ENCODE results near the gene KCNMA1.

KCNMA1 gene

DNA sequence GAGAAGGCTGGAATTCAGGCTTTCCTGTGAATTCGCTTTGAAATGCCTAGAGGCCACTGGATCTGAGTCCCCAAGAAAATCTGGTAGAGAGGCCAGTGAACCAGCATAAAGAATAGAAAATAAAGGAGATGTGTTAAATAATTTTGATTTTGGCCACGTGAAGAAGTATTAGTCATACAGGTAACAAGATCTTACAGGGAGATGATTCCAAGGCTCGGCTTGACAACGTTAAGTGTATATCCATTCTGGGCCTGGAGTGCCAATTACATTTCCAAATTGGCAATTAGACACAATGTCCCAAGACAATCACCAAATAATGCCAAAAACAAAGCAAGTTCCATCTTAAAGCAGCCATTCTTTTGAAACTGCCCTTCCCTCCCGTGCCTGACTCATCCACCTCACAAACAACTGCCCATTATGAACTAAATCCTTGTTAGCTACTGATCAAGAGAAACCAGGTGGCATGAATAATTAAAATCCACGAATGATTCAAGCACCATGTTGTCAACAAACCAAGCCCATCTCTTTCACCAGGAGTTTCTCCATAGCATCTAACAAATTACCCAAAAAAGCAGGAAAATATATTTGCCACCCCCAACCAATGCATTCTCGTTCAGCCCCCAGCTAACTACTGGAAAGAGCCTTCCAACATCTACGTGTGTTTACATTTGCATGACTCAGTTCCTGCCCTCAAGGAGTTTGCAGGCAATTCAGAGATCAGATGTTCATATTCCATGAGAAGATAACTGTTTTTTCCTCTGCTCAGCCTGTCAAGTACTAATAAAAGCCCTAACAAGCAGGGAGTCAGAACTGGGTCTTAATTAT is 8.5 kb downstream of the KCNMA1 start:
- no peaks in the 10 kb centered on the region for H3K9me3 Mint-ChIP-seq
- no peak for ATAC-seq
- no peaks in the 10 kb centered on the region for H3K36me3 Mint-ChIP-seq
- peaks cover 19% of the 10 kb centered on the region for H3K4me1 Mint-ChIP-seq
- peaks cover 15% of the 10 kb centered on the region for H3K27me3 Mint-ChIP-seq
- no peak overlapping the region for H3K4me3 Mint-ChIP-seq
- no peak overlapping the region for H3K27ac Mint-ChIP-seq

DNA sequence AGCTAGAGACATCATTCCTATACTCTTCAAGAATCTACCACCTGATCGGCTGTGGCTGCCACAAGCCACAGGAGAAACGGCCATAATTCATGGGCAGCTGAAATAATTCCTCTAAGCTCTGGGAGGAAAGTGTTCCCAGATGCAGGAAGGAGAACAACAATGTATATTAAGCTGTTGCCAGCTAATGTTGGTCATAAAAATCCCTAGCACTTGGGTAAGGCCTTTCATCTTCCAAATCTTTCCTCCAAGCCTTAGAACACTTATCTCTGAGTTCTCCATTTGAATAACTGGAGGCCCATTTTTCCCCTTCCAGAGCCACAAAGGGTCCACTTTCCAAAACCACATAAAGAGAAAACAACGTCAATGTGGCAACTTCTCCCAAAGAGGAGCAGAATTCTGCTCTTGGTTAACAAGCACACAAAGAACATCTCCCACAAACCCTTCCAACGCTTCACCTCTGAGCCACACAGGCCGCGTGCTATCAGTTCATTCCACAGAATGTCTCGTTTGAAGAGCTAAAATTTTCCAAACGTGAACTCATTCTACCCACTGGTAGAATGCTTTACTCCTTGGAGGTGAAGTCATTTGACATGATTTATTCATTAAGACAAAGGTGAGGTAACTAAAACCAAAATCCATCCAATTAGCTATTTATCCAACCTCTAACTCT is 11.2 kb downstream of the KCNMA1 start:
- no peak overlapping the region for H3K27ac Mint-ChIP-seq
- H3K27me3 Mint-ChIP-seq: no peaks in the 10 kb centered on the region
- ATAC-seq: no peak
- H3K9me3 Mint-ChIP-seq: no peaks in the 10 kb centered on the region
- no peaks in the 10 kb centered on the region for H3K36me3 Mint-ChIP-seq
- no peak overlapping the region for H3K4me3 Mint-ChIP-seq
- peaks cover 37% of the 10 kb centered on the region for H3K4me1 Mint-ChIP-seq

DNA sequence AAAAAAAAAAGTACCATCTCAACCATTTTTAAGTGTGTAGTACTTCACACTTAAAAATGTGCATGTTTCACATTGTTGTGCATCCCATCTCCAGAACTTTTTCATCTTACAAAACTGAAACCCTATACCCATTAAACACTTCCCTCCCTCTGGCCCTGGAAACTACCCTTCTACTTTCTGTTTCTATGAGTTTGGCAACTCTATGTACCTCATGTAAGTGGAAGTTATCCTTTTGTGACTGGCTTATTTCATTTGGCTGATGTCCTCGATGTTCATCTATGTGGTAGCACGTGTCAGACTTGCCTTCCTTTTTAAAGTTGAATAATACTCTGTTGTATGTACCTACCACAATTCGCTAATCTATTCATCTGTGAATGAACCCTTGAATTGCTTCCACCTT is 12.2 kb downstream of the KCNMA1 start:
- no peak for ATAC-seq
- peaks cover 37% of the 10 kb centered on the region for H3K4me1 Mint-ChIP-seq
- no peaks in the 10 kb centered on the region for H3K9me3 Mint-ChIP-seq
- H3K4me3 Mint-ChIP-seq: no peak overlapping the region
- no peaks in the 10 kb centered on the region for H3K27me3 Mint-ChIP-seq
- H3K27ac Mint-ChIP-seq: no peak overlapping the region
- H3K36me3 Mint-ChIP-seq: no peaks in the 10 kb centered on the region

DNA sequence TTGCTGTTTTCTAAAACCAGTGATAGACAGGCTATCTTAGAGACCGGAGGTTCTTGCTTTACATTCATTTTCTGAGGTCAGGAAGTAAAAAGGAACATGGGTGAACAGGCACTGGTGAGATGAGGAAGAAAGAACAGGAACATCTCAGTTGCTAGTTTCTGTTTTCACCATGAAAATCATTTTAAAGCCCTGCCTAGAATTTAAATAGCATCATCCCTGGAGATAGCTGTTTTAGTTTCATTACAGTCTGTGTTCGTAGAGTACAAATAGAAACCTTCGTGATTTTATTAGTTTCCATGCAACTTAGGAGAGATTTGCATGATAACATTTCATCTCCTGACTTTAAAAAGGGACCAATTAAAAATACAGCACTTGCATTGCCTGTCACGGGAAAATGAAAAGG is 14.7 kb downstream of the KCNMA1 start:
- Mint-ChIP-seq H3K36me3 (no peaks in the 10 kb centered on the region), H3K9me3 (no peaks in the 10 kb centered on the region), H3K27ac (peak overlapping the region; percentile 58), H3K4me1 (peaks cover 42% of the 10 kb centered on the region), H3K27me3 (no peaks in the 10 kb centered on the region), H3K4me3 (peak overlapping the region; percentile 49)
- peak; percentile 76 for ATAC-seq

- Mint-ChIP-seq H3K4me1 (peaks cover 36% of the 10 kb centered on the region), H3K4me3 (no peak overlapping the region), H3K9me3 (no peaks in the 10 kb centered on the region), H3K27me3 (no peaks in the 10 kb centered on the region), H3K36me3 (no peaks in the 10 kb centered on the region), H3K27ac (no peak overlapping the region)
- ATAC-seq: no peak
Measured at GRCh38 chr10:77620731-77621130, 16.9 kb downstream of the KCNMA1 start.

GRCh38 chr10:77619964-77620703 is 17.5 kb downstream of the KCNMA1 start:
- no peaks in the 10 kb centered on the region for H3K9me3 Mint-ChIP-seq
- peaks cover 30% of the 10 kb centered on the region for H3K4me1 Mint-ChIP-seq
- H3K27ac Mint-ChIP-seq: no peak overlapping the region
- no peaks in the 10 kb centered on the region for H3K27me3 Mint-ChIP-seq
- no peak overlapping the region for H3K4me3 Mint-ChIP-seq
- no peak for ATAC-seq
- no peaks in the 10 kb centered on the region for H3K36me3 Mint-ChIP-seq

DNA sequence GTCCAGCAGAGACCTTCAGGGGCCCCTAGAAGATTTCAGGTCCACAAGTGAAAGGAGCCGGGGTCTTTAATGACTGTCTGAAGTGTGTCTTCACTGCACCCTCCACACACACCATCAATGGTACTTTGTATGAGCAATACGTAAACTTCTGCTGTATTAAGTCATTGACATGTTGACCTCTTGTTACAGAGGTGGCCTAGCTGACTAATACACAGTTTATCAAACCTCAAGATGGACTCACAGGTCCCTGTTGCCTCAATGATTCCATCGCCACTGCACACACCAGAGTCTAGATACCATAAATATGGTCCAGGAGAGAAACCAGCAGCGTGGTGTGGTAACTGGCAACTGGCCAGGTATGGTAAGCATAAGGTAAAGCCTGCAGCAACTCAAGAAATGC is 19.5 kb downstream of the KCNMA1 start:
- H3K27ac Mint-ChIP-seq: no peak overlapping the region
- no peaks in the 10 kb centered on the region for H3K36me3 Mint-ChIP-seq
- H3K4me1 Mint-ChIP-seq: peaks cover 19% of the 10 kb centered on the region
- no peaks in the 10 kb centered on the region for H3K27me3 Mint-ChIP-seq
- H3K9me3 Mint-ChIP-seq: no peaks in the 10 kb centered on the region
- ATAC-seq: no peak
- no peak overlapping the region for H3K4me3 Mint-ChIP-seq

DNA sequence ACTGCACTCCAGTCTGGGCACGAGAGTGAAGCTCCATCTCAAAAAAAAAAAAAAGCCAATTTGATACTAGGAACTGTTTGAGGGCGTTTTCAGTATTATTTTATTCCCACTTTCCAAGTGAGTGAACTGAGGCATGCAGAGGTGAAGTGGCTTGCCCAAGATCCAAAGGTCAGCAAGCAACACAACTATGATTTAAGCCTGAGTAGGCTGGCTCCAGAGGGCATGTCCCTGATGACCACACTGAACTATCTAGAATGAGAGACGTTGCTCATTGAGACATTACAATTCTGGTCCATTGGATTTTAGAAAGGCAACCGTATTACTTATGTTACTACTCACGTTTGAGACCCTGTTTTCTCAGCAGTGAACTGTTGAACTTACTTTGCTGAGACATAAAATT is 20.8 kb downstream of the KCNMA1 start:
- Mint-ChIP-seq H3K27ac (no peak overlapping the region), H3K4me3 (no peak overlapping the region), H3K36me3 (no peaks in the 10 kb centered on the region), H3K9me3 (no peaks in the 10 kb centered on the region), H3K4me1 (peaks cover 6% of the 10 kb centered on the region), H3K27me3 (no peaks in the 10 kb centered on the region)
- no peak for ATAC-seq

GRCh38 chr10:77614778-77615625 is 22.6 kb downstream of the KCNMA1 start:
- Mint-ChIP-seq H3K36me3 (no peaks in the 10 kb centered on the region), H3K4me3 (no peak overlapping the region), H3K27ac (no peak overlapping the region), H3K4me1 (peaks cover 6% of the 10 kb centered on the region), H3K27me3 (no peaks in the 10 kb centered on the region), H3K9me3 (no peaks in the 10 kb centered on the region)
- no peak for ATAC-seq

- no peak for ATAC-seq
- H3K4me3 Mint-ChIP-seq: no peak overlapping the region
- H3K27me3 Mint-ChIP-seq: no peaks in the 10 kb centered on the region
- no peaks in the 10 kb centered on the region for H3K36me3 Mint-ChIP-seq
- H3K27ac Mint-ChIP-seq: no peak overlapping the region
- H3K4me1 Mint-ChIP-seq: no peaks in the 10 kb centered on the region
- no peaks in the 10 kb centered on the region for H3K9me3 Mint-ChIP-seq
Measured at GRCh38 chr10:77613476-77614130, 24.0 kb downstream of the KCNMA1 start.

DNA sequence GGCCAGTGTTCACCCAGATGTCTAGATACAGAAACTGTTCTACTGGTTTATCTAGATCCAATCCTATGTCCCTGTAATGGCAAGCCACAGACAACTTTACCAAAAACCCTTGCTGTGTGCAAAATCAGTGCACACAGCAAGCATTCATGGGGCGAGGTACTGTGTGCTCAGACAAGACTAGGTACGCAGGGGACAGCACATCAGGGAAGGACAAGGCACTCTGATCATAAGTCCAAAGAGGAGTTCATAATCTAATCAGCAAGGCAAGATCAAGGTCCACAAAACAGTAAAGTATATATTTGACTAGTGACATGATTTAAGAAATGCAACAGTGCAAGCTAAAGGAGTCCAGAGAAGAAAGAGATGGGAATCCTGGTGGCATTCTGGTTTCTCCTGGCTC is 25.9 kb downstream of the KCNMA1 start:
- no peak overlapping the region for H3K27ac Mint-ChIP-seq
- no peaks in the 10 kb centered on the region for H3K36me3 Mint-ChIP-seq
- no peak overlapping the region for H3K4me3 Mint-ChIP-seq
- ATAC-seq: no peak
- no peaks in the 10 kb centered on the region for H3K9me3 Mint-ChIP-seq
- no peaks in the 10 kb centered on the region for H3K4me1 Mint-ChIP-seq
- no peaks in the 10 kb centered on the region for H3K27me3 Mint-ChIP-seq

GRCh38 chr10:77611221-77611620 is 26.4 kb downstream of the KCNMA1 start:
- Mint-ChIP-seq H3K36me3 (no peaks in the 10 kb centered on the region), H3K9me3 (no peaks in the 10 kb centered on the region), H3K4me3 (no peak overlapping the region), H3K27me3 (no peaks in the 10 kb centered on the region), H3K27ac (no peak overlapping the region), H3K4me1 (no peaks in the 10 kb centered on the region)
- no peak for ATAC-seq

- no peak overlapping the region for H3K27ac Mint-ChIP-seq
- H3K27me3 Mint-ChIP-seq: no peaks in the 10 kb centered on the region
Measured at GRCh38 chr10:77609781-77610272, 27.8 kb downstream of the KCNMA1 start.

DNA sequence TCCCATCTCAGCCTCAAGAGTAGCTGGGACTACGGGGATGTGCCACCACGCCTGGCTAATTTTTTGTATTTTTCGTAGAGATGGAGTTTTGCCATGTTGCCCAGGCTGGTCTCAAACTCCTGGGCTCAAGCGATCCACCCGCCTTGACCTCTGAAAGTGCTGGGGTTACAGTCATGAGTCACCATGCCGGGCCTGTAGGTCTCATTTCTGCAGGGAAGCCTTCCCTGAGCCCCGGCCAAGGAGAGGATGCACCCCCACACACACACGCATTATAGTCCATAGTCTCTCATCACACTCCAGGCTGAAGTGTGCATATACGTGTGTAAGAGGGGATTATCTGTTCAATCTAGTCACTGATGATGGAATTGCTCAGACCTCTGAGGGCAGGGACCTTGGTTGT is 29.3 kb downstream of the KCNMA1 start:
- Mint-ChIP-seq H3K9me3 (no peaks in the 10 kb centered on the region), H3K27me3 (no peaks in the 10 kb centered on the region), H3K27ac (no peak overlapping the region), H3K4me3 (no peak overlapping the region), H3K36me3 (no peaks in the 10 kb centered on the region), H3K4me1 (peaks cover 9% of the 10 kb centered on the region)
- ATAC-seq: no peak

More at GRCh38 chr10:77609781-77610272, 27.8 kb downstream of the KCNMA1 start:
- Mint-ChIP-seq H3K4me3 (no peak overlapping the region), H3K36me3 (no peaks in the 10 kb centered on the region), H3K9me3 (no peaks in the 10 kb centered on the region), H3K4me1 (no peaks in the 10 kb centered on the region)
- ATAC-seq: no peak
